Stomach (tissue), 9 donors: ENCODE results near the gene EPN2. TPM values are rescaled to one million over a fixed set of nuclear protein-coding genes. Genes with fewer than 3 reads are reported as not detected.

ENCODE experiments used
- DNase-seq, 2 donors: peaks; one replicate each; pipeline versions ENCODE4 v3.0.0 to v3.0.0-alpha.2; 2013 to 2019
- H3K27ac ChIP-seq, 5 donors: fragments of 200-600 bp in 4 of 5; sonication (generic) in 4 of 5; one replicate each; pipeline ENCODE4 v1.5.1; 2013 to 2019; ENCODE audit warnings: mild to moderate bottlenecking in 1 of 5, moderate library complexity in 1 of 5
- H3K27me3 ChIP-seq, 3 donors: fragments of 200-600 bp; sonication (generic); one replicate each; pipeline ENCODE4 v1.5.1; 2017 to 2019; ENCODE audit warnings: mixed run types in 1 of 3
- H3K36me3 ChIP-seq, 4 donors: fragments of 200-600 bp; sonication (generic); 1 replicate in 3 of 4; 2 replicates in 1 of 4; pipeline ENCODE4 v1.5.1; 2016 to 2019
- H3K4me1 ChIP-seq, 4 donors: fragments of 200-600 bp; sonication (generic); one replicate each; pipeline ENCODE4 v1.5.1; 2016 to 2019
- H3K4me3 ChIP-seq, 4 donors: fragments of 200-600 bp; sonication (generic) in 3 of 4; one replicate each; pipeline ENCODE4 v1.5.1; 2016 to 2019; ENCODE audit warnings: mild to moderate bottlenecking in 1 of 4
- H3K9me3 ChIP-seq, 4 donors: fragments of 200-600 bp; sonication (generic); one replicate each; pipeline ENCODE4 v1.5.1; 2016 to 2019
- CTCF ChIP-seq, 7 experiments: fragments of 450-650 bp in 4 of 7; fragments of 200-600 bp in 3 of 7; sonication (generic) in 3 of 7; IDR thresholded peaks; one replicate each; pipeline ENCODE4 v1.5.1; 2016 to 2019; ENCODE audit warnings: antibody characterized with exemption in 7 of 7, control low read depth in 2 of 7, mild to moderate bottlenecking in 1 of 7
- EP300 ChIP-seq: sonication (generic); formaldehyde crosslinking; IDR thresholded peaks from one replicate; pipeline ENCODE4 v1.6.1; 2017; ENCODE audit warnings: antibody characterized with exemption
- POLR2A ChIP-seq, 4 donors: fragments of 450-650 bp; IDR thresholded peaks; one replicate each; pipeline ENCODE4 v1.6.1; 2016; ENCODE audit warnings: antibody characterized with exemption in 4 of 4, control low read depth in 2 of 4, mild to moderate bottlenecking in 1 of 4, moderate library complexity in 1 of 4
- POLR2AphosphoS5 ChIP-seq, 3 donors: sonication (generic); formaldehyde crosslinking; IDR thresholded peaks; one replicate each; pipeline ENCODE4 v1.6.1; 2016; ENCODE audit warnings: antibody characterized with exemption in 3 of 3
- WGBS, 5 donors: extraction: QIAGEN DNeasy Blood & Tissue Kit in 3 of 5; methylation state at CpG; one replicate each; pipeline versions ENCODE4 v1.1.5 to v1.1.7; 2013 to 2018; 5-methylcytosine and 5-hydroxymethylcytosine counted together
- intact Hi-C: fragments of 100-400 bp; cut with DNase I; formaldehyde crosslinking; loops from one replicate; pipeline ENCODE4 v1.15.1; 2023; ENCODE audit warnings: low total_unique reads
- polyA plus RNA-seq, 3 donors: library from polyadenylated mRNA; stranded (reverse); fragments of 200-250 nt; gene quantifications; one replicate each; pipeline ENCODE4 v1.2.3, GENCODE V29; 2013
- total RNA-seq, 5 donors: library from RNA; depleted of rRNA; stranded (reverse); fragments of >200 nt; gene quantifications; one replicate each; pipeline versions ENCODE4 v1.1.0 to v1.2.3, GENCODE V29; 2014 to 2016
- donor health status: healthy with polysubstance abuse.
- donor health status: Bipolar disorder and iron deficiency.
- donor health status: healthy.

EPN2 gene
- total and polyA plus RNA-seq, 8 donors: 10.7 to 71.9 (median 25.7) TPM

- no peak for DNase-seq
- peaks cover 0 to 33% (median 29%) of the 10 kb centered on the region in 4 donors for H3K36me3 ChIP-seq
- H3K9me3 ChIP-seq: peaks cover 0 to 4% (median 0%) of the 10 kb centered on the region in 4 donors
- H3K27me3 ChIP-seq: no peaks in the 10 kb centered on the region
- no peak overlapping the region for H3K4me3 ChIP-seq
- intact Hi-C loops: no loop called here
- H3K4me1 ChIP-seq: peaks cover 0 to 7% (median 0%) of the 10 kb centered on the region in 4 donors
- no peak overlapping the region for H3K27ac ChIP-seq
- TF ChIP-seq POLR2A (IDR thresholded peaks at IDR 0.05) (no peak), CTCF (IDR thresholded peaks at IDR 0.05) (no peak)
- WGBS, 5 donors: 74 to 98% (median 93%) methylated on average over 5 of the region's 5 CpGs
Measured at GRCh38 chr17:19322129-19322505, 85.0 kb downstream of the EPN2 start.

- TF ChIP-seq EP300: no peak
- no peak for TF ChIP-seq CTCF (IDR thresholded peaks at IDR 0.05)
- 90 to 100% (median 92%) methylated on average over 1 of the region's 1 CpG for WGBS, 5 donors
- Histone ChIP-seq H3K27me3 (no peaks in the 10 kb centered on the region), H3K27ac (no peak overlapping the region), H3K4me1 (no peaks in the 10 kb centered on the region), H3K9me3 (peaks cover 0 to 4% (median 0%) of the 10 kb centered on the region in 4 donors), H3K36me3 (peaks cover 0 to 29% (median 25%) of the 10 kb centered on the region in 4 donors), H3K4me3 (no peak overlapping the region)
- no peak for DNase-seq
- intact Hi-C loops: no loop called here
Measured at GRCh38 chr17:19322861-19323260, 85.7 kb downstream of the EPN2 start.

- intact Hi-C loops: no loop called here
- no peak overlapping the region for H3K27ac ChIP-seq
- no peaks in the 10 kb centered on the region for H3K27me3 ChIP-seq
- H3K36me3 ChIP-seq: peaks cover 0 to 51% (median 45%) of the 10 kb centered on the region in 4 donors
- H3K4me3 ChIP-seq: no peak overlapping the region
- DNase-seq: no peak
- H3K9me3 ChIP-seq: peaks cover 0 to 4% (median 0%) of the 10 kb centered on the region in 4 donors
- TF ChIP-seq POLR2AphosphoS5 (IDR thresholded peaks at IDR 0.05) (no peak), CTCF (IDR thresholded peaks at IDR 0.05) (no peak), EP300 (no peak)
- no peaks in the 10 kb centered on the region for H3K4me1 ChIP-seq
Measured at GRCh38 chr17:19325542-19325941, 88.4 kb downstream of the EPN2 start.

GRCh38 chr17:19327031-19327783 lies 90.0 kb downstream of the EPN2 start:
- intact Hi-C loops: no loop called here
- Histone ChIP-seq H3K4me3 (no peak overlapping the region), H3K4me1 (no peaks in the 10 kb centered on the region), H3K27me3 (no peaks in the 10 kb centered on the region), H3K36me3 (peaks cover 0 to 56% (median 45%) of the 10 kb centered on the region in 4 donors), H3K9me3 (peaks cover 0 to 4% (median 0%) of the 10 kb centered on the region in 4 donors), H3K27ac (no peak overlapping the region)
- TF ChIP-seq POLR2AphosphoS5 (IDR thresholded peaks at IDR 0.05) (no peak), CTCF (IDR thresholded peaks at IDR 0.05) (no peak), POLR2A (IDR thresholded peaks at IDR 0.05) (no peak), EP300 (no peak)
- DNase-seq: no peak
- 80 to 91% (median 89%) methylated on average over 14 of the region's 14 CpGs for WGBS, 5 donors
